PC-9 (cell line): ENCODE data around the gene KCNJ10. TPM values are rescaled to one million over a fixed set of nuclear protein-coding genes. Genes with fewer than 3 reads are reported as not detected.

Source experiments
- BruUV-seq: library from RNA; stranded (reverse); fragments of 400-500 nt; replicated peaks from 2 replicates; lab custom pipeline; 2021; lab: Mats Ljungman, UMichigan
- CTCF ChIA-PET: fragments of 300-600 bp; sonication (Branson Sonifier 250); formaldehyde crosslinking; loops from one replicate; lab custom pipeline; 2022; ENCODE audit warnings: antibody characterized with exemption; lab: Charles Lee
- POLR2A ChIA-PET: fragments of 300-600 bp; sonication (Branson Sonifier 250); formaldehyde crosslinking; loops from one replicate; lab custom pipeline; 2022; ENCODE audit warnings: antibody characterized with exemption; ENCODE audit not compliant: unreplicated experiment; lab: Charles Lee
- DNase-seq, 2 experiments: peaks; one replicate each; pipeline versions ENCODE4 v3.0.0 to v3.0.0-alpha.2; 2015 to 2022; ENCODE audit warnings: mixed read lengths in 1 of 2
- H2AFZ ChIP-seq: fragments of 200-600 bp; sonication (generic); 2 replicates; pipeline ENCODE4 v1.8.1; 2017; ENCODE audit warnings: antibody characterized with exemption
- H3F3A ChIP-seq: fragments of 200-600 bp; sonication (generic); 2 replicates; pipeline ENCODE4 v1.8.1; 2017; ENCODE audit warnings: antibody characterized with exemption, mild to moderate bottlenecking, low read depth; ENCODE audit not compliant: insufficient read depth
- H3K27ac ChIP-seq: fragments of 200-600 bp; sonication (generic); 2 replicates; pipeline ENCODE4 v1.6.1; 2016; ENCODE audit warnings: mixed run types
- H3K27me3 ChIP-seq: fragments of 200-600 bp; sonication (generic); 2 replicates; pipeline ENCODE4 v1.6.1; 2016; ENCODE audit warnings: low read depth, mixed run types; ENCODE audit not compliant: insufficient read depth
- H3K36me3 ChIP-seq: fragments of 200-600 bp; sonication (generic); 2 replicates; pipeline ENCODE4 v1.6.1; 2016; ENCODE audit warnings: low read depth, mixed run types
- H3K4me1 ChIP-seq: fragments of 200-600 bp; sonication (generic); replicated peaks from 2 replicates; pipeline ENCODE4 v1.6.1; 2016; ENCODE audit warnings: mixed run types; ENCODE audit not compliant: insufficient read depth
- H3K4me2 ChIP-seq: fragments of 200-600 bp; sonication (generic); 2 replicates; pipeline ENCODE4 v1.6.1; 2017; ENCODE audit warnings: mixed run types
- H3K4me3 ChIP-seq: fragments of 200-600 bp; sonication (generic); 2 replicates; pipeline ENCODE4 v1.6.1; 2016; ENCODE audit warnings: mixed run types
- H3K79me2 ChIP-seq: fragments of 200-600 bp; sonication (generic); 2 replicates; pipeline ENCODE4 v1.6.1; 2017; ENCODE audit warnings: low read depth, mixed run types
- H3K9me2 ChIP-seq: fragments of 200-600 bp; sonication (generic); 2 replicates; pipeline ENCODE4 v1.8.1; 2017; ENCODE audit warnings: mild to moderate bottlenecking; ENCODE audit not compliant: insufficient read depth
- H3K9me3 ChIP-seq: fragments of 200-600 bp; sonication (generic); 2 replicates; pipeline ENCODE4 v1.8.1; 2016; ENCODE audit warnings: low read depth; ENCODE audit not compliant: insufficient read depth
- H4K20me1 ChIP-seq: fragments of 200-600 bp; sonication (generic); 2 replicates; pipeline ENCODE4 v1.8.1; 2017; ENCODE audit not compliant: insufficient read depth
- EZH2 ChIP-seq: fragments of 200-600 bp; sonication (generic); IDR thresholded peaks from 2 replicates; pipeline ENCODE4 v1.8.0; 2017; ENCODE audit warnings: antibody characterized with exemption, low read depth
- intact Hi-C: fragments of 100-400 bp; cut with micrococcal nuclease; formaldehyde crosslinking; loops from one replicate; pipeline ENCODE4 v1.10.0; 2022; ENCODE audit not compliant: unreplicated experiment
- total RNA-seq: library from RNA; stranded (reverse); gene quantifications from 2 replicates; pipeline ENCODE4 v1.2.3, GENCODE V29; 2021
- TF ChIP-seq, protein P1 (sequence below): fragments of 200-600 bp; sonication (generic); conservative IDR thresholded peaks from 2 replicates; pipeline ENCODE4 v1.6.1; 2017; ENCODE audit warnings: mixed run types, antibody characterized with exemption, mild to moderate bottlenecking, moderate library complexity

The KCNJ10 gene
- total RNA-seq, 1 experiment from 2014 or later: not detected

DNA sequence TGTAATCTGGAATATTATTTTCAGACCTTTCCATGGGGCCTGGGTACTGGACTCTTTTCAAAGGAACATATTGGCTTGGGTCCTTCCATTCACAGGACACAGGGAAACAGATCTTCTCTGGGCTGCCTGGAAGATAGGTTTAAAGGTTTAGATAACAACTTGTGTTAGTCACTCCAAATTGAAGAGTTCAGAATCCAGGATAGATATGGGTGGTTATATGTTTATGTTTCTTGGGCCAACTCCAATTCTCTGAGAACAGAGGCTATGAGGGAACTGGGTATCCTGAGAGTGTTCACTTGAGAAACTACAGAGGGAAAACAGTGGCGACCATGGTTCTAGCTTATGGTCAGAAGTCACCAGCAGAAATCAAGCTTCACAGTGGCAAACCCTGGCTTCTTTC lies 29.5 kb downstream of the KCNJ10 start:
- ChIA-PET CTCF (no interaction called here), POLR2A (no interaction called here)
- DNase-seq: no peak
- BruUV-seq: no TSS peak
- H4K20me1 ChIP-seq: no peaks in the 10 kb centered on the region
- H3K79me2 ChIP-seq: no peaks in the 10 kb centered on the region
- 0 out of 2 replicates have a peak, but pooled peaks cover 6% of the 10 kb centered on the region for H3K27me3 ChIP-seq
- no peaks in the 10 kb centered on the region for H3K36me3 ChIP-seq
- no peak overlapping the region for H3K4me3 ChIP-seq
- H3F3A ChIP-seq: peaks cover 17% of the 10 kb centered on the region
- no peak overlapping the region for H3K4me2 ChIP-seq
- H2AFZ ChIP-seq: no peak overlapping the region
- TF ChIP-seq, protein P1, sequence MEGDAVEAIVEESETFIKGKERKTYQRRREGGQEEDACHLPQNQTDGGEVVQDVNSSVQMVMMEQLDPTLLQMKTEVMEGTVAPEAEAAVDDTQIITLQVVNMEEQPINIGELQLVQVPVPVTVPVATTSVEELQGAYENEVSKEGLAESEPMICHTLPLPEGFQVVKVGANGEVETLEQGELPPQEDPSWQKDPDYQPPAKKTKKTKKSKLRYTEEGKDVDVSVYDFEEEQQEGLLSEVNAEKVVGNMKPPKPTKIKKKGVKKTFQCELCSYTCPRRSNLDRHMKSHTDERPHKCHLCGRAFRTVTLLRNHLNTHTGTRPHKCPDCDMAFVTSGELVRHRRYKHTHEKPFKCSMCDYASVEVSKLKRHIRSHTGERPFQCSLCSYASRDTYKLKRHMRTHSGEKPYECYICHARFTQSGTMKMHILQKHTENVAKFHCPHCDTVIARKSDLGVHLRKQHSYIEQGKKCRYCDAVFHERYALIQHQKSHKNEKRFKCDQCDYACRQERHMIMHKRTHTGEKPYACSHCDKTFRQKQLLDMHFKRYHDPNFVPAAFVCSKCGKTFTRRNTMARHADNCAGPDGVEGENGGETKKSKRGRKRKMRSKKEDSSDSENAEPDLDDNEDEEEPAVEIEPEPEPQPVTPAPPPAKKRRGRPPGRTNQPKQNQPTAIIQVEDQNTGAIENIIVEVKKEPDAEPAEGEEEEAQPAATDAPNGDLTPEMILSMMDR: no peak
- TF ChIP-seq EZH2: no peak
- no peaks in the 10 kb centered on the region for H3K9me3 ChIP-seq
- peaks cover 11% of the 10 kb centered on the region for H3K4me1 ChIP-seq
- no peak overlapping the region for H3K27ac ChIP-seq
- intact Hi-C loops: no loop called here
- H3K9me2 ChIP-seq: no peaks in the 10 kb centered on the region

DNA sequence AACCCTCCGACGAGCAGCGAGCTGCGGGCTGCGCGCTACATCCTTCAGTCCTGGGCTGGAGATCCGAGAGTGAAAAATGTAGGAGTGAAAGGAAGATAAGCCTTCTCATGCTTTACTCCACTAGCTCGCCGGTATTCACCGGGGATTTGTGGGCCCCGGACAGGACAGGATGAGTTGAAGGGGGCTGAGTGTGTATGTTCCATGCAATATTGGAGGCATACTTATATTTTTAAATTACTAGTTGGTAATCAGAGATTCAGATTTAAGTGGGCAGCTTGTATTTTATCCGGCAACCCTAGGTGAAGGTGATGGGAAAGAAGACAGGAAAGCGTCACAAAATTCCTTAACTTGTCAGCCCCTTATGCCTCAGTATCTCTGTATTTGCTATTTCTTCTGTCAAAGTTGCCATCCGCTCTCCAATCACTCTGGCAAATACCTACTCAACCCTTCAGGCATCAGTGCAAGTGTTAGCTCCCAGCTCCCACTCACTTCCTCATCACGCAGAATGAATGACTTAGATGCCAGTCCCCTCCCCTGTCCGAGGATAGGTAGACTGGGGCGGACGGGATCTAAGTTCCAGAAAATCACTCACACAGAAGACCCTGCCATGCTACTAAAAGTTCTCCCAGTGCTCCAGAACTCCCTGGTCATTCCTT lies 37.7 kb downstream of the KCNJ10 start:
- Histone ChIP-seq H3K9me2 (no peaks in the 10 kb centered on the region), H4K20me1 (no peaks in the 10 kb centered on the region), H2AFZ (peak overlapping the region; percentile 97), H3K4me3 (peak overlapping the region; percentile 83), H3K79me2 (peaks cover 15% of the 10 kb centered on the region), H3K27ac (no peak overlapping the region), H3K27me3 (no peaks in the 10 kb centered on the region), H3K36me3 (no peaks in the 10 kb centered on the region), H3K9me3 (no peaks in the 10 kb centered on the region), H3F3A (no peaks in the 10 kb centered on the region), H3K4me1 (peaks cover 19% of the 10 kb centered on the region), H3K4me2 (peak overlapping the region; percentile 95)
- DNase-seq: peak in 1 of 2 experiments; percentile 7
- ChIA-PET POLR2A (no interaction called here), CTCF (interaction anchor here (0.6 kb wide), 1 partner anchor 1195 kb away, joined by 3 read pairs; no protein-coding TSS in a partner anchor)
- TF ChIP-seq, protein P1: no peak
- TF ChIP-seq EZH2: no peak
- intact Hi-C loops: loop anchor here (1.0 to 5.0 kb wide), 3 partner anchors 71 to 252 kb away; partner anchors contain the start of genes DUSP23 and PEA15
- TSS peak; percentile 60 for BruUV-seq

DNA sequence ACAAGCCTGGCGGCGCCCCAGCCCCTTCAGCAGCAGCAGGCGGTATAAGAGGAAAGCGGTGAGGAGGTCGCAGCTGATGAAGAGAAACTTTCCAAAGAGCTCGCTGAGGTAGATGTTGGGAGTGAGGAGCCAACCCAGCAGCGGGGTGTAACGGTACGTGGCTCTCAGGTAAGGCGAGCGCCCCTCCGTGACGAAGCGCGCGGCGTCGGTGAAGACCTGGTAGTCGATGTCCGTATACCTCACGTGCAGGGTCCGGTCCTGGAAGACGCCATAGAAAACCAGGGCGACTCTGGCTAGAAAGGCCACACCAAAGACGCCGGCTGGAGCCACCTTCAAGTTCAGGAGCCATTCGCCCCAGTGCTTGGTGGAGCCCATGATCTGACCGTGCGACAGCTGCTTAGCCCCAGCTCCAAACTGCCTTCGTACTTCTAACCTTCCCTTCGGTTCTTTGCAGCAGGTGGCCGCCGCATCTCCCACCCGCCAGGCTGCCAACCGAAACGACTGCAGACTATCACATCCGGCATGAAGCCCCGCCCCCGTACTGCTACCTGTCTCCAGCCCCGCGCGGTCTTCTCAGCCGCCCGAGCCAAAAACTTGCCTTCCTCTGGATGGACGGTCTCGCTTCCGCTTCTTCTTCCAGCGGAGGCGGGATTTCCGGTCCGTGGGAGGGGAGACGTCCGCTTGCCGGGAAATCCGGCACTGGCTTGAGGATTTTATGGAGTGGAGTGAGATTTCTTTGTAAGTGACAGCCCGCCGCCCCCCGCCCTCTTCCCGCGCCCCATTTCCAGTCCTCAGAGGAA lies 38.4 kb downstream of the KCNJ10 start, which contains the start of gene PIGM:
Gene PIGM, minus strand, starts transcription at position 626 of the 800 bp plus-strand sequence. Its CDS starts 251 bp downstream, at position 375.
- CTCF ChIA-PET: interaction anchor here (0.6 to 1.3 kb wide), 3 partner anchors 22 to 1195 kb away, joined by 3 to 6 read pairs (median 6); no protein-coding TSS in a partner anchor

More for the DNA sequence above, 38.4 kb downstream of the KCNJ10 start, which contains the start of gene PIGM:
- Histone ChIP-seq H2AFZ (peak within 1 kb of the TSS; percentile 97), H3K27me3 (no peaks in the 10 kb centered on the region), H3K27ac (peak within 1 kb of the TSS; percentile 37; the same call in 1 of the 2 replicates), H3K4me2 (peak within 1 kb of the TSS; percentile 95), H3K4me1 (peaks cover 19% of the 10 kb centered on the region), H4K20me1 (no peaks in the 10 kb centered on the region), H3K36me3 (no peaks in the 10 kb centered on the region), H3K9me3 (no peaks in the 10 kb centered on the region), H3K4me3 (peak within 1 kb of the TSS; percentile 83), H3K9me2 (no peaks in the 10 kb centered on the region), H3F3A (no peaks in the 10 kb centered on the region), H3K79me2 (peaks cover 15% of the 10 kb centered on the region)
- no TSS peak for BruUV-seq
- peak; percentile 94 to 95 for DNase-seq
- TF ChIP-seq, protein P1: no peak
- no peak for TF ChIP-seq EZH2
- POLR2A ChIA-PET: interaction anchor here (0.6 to 0.7 kb wide), 2 partner anchors 106 to 302 kb away, joined by 4 to 6 read pairs; partner anchors contain the start of gene TAGLN2
- intact Hi-C loops: loop anchor here (1.0 to 5.0 kb wide), 3 partner anchors 71 to 251 kb away; partner anchors contain the start of genes DUSP23 and PEA15
